Psoas muscle (tissue), 8 donors: ENCODE measurements around the gene MLLT3. TPM values are rescaled to one million over a fixed set of nuclear protein-coding genes. Genes with fewer than 3 reads are reported as not detected.
A peak's percentile ranks its signal among the peaks of the same experiment; 100 is the strongest.

Experiments
- ATAC-seq, 4 donors: fragments of 200-7000 bp; cut with Tn5 transposase; one replicate each; pipeline ENCODE4 v1.9.1; 2020; ENCODE audit warnings: moderate library complexity in 3 of 4, mild to moderate bottlenecking in 2 of 4
- DNase-seq, 2 donors: peaks; one replicate each; pipeline ENCODE4 v3.0.0-alpha.2; 2020
- H3K27ac ChIP-seq: fragments of 200-600 bp; one replicate; pipeline ENCODE4 v1.8.0; 2022
- H3K27me3 ChIP-seq, 3 donors: fragments of 200-600 bp in 1 of 3; one replicate each; pipeline versions ENCODE4 v1.6.1 to v1.8.0; 2013 to 2022; ENCODE audit warnings: low read length in 2 of 3, mild to moderate bottlenecking in 2 of 3, moderate library complexity in 1 of 3; ENCODE audit not compliant: insufficient read depth in 3 of 3
- H3K36me3 ChIP-seq, 2 donors: fragments of 200-600 bp in 1 of 2; one replicate each; pipeline versions ENCODE4 v1.6.1 to v1.8.0; 2013 to 2022; ENCODE audit warnings: low read depth in 1 of 2, mild to moderate bottlenecking in 1 of 2, moderate library complexity in 1 of 2; ENCODE audit not compliant: insufficient read depth in 1 of 2
- H3K4me1 ChIP-seq: fragments of 200-600 bp; one replicate; pipeline ENCODE4 v1.8.0; 2022
- H3K4me3 ChIP-seq: fragments of 200-600 bp; one replicate; pipeline ENCODE4 v1.8.0; 2022; ENCODE audit warnings: mild to moderate bottlenecking
- H3K9me3 ChIP-seq: fragments of 200-600 bp; one replicate; pipeline ENCODE4 v1.8.0; 2022
- WGBS, 3 donors: extraction: QIAGEN DNeasy Blood & Tissue Kit; methylation state at CpG; one replicate each; pipeline versions ENCODE4 v1.1.6 to v1.1.7; 2013; 5-methylcytosine and 5-hydroxymethylcytosine counted together
- intact Hi-C, 2 donors: fragments of 100-400 bp; cut with DNase I; formaldehyde crosslinking; loops; one replicate each; pipeline versions ENCODE4 v1.11.0 to v1.14.2; 2022
- polyA plus RNA-seq, 3 donors: library from polyadenylated mRNA; stranded (reverse); fragments of 200-250 nt; gene quantifications; one replicate each; pipeline ENCODE4 v1.2.3, GENCODE V29; 2013
- total RNA-seq, 4 donors: library from RNA; stranded (reverse); fragmentation: NEBNext Ultra II Directional in 2 of 4; extraction: Animal tissue kit (Norgen Biotek cat#: 25700) in 2 of 4; gene quantifications; one replicate each; pipeline versions ENCODE4 v1.2.1 to v1.2.4, GENCODE V29; 2021 to 2023
- TF ChIP-seq, protein P1 (sequence below): fragments of 200-600 bp; IDR thresholded peaks from one replicate; pipeline ENCODE4 v1.8.0; 2022; ENCODE audit warnings: antibody characterized with exemption
- donor health status: healthy with polysubstance abuse.
- donor health status: DM: no; HTN: no; CAD: no; lungs with moderate emphysema.
- donor health status: Bipolar disorder and iron deficiency.
- donor health status: healthy.
- donor health status: DM: yes; HTN: yes; CAD: no.
- donor health status: DM: no; HTN: no; CAD: no.
- donor health status: DM: no; HTN: no; CAD: no.
- donor health status: DM: yes; HTN: yes; CAD: no.

Gene MLLT3
- total and polyA plus RNA-seq, 7 donors = 1.2 to 9.8 (median 3.3) TPM

DNA sequence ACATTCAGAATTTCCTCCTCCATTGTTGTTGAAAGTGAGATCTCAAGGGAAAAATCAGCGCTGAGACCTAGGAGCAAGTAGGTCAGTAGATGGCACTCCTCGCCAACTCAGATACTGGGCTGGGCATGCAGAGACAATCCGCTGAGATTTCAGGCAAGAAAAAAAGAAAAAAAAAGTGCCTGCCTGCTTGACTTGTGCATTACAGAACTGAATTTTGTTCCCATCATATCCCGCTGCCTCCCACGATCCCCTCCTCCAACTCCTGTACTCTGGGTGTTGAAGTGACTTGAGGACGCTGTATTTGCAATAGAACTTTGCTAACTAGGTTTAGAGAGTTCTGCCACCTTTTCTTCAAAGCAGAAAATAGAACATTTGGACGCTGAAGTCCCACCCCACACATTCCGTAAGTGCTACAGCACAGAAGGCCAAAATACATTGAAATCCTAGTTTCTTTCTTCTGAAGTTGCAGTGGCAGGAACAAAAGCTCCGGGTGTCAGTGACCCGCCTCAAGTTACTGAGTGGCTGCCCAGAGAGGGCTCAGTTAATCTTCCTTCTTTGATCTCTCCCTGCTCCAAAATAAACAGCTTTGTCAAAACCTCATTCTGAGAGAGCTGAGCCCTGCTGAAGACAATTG lies 265.8 kb downstream of the MLLT3 start:
- no peaks in the 10 kb centered on the region for H3K27me3 ChIP-seq
- peak overlapping the region; percentile 24 for H3K27ac ChIP-seq
- intact Hi-C loops = loop anchor here (2.0 to 10.0 kb wide), 6 partner anchors 121 to 758 kb away; partner anchors contain the start of gene MLLT3 (in 2 of the 2)
- DNase-seq (peak; percentile 33 to 73), ATAC-seq (peak; percentile 77 to 88 (median 81))
- peaks cover 24% of the 10 kb centered on the region for H3K4me1 ChIP-seq
- TF ChIP-seq, protein P1, sequence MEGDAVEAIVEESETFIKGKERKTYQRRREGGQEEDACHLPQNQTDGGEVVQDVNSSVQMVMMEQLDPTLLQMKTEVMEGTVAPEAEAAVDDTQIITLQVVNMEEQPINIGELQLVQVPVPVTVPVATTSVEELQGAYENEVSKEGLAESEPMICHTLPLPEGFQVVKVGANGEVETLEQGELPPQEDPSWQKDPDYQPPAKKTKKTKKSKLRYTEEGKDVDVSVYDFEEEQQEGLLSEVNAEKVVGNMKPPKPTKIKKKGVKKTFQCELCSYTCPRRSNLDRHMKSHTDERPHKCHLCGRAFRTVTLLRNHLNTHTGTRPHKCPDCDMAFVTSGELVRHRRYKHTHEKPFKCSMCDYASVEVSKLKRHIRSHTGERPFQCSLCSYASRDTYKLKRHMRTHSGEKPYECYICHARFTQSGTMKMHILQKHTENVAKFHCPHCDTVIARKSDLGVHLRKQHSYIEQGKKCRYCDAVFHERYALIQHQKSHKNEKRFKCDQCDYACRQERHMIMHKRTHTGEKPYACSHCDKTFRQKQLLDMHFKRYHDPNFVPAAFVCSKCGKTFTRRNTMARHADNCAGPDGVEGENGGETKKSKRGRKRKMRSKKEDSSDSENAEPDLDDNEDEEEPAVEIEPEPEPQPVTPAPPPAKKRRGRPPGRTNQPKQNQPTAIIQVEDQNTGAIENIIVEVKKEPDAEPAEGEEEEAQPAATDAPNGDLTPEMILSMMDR = peak; percentile 65
- no peaks in the 10 kb centered on the region for H3K9me3 ChIP-seq
- H3K4me3 ChIP-seq = peak overlapping the region; percentile 51
- H3K36me3 ChIP-seq = no peaks in the 10 kb centered on the region
- 2 to 5% (median 3%) methylated on average over 10 of the region's 10 CpGs for WGBS, 3 donors

DNA sequence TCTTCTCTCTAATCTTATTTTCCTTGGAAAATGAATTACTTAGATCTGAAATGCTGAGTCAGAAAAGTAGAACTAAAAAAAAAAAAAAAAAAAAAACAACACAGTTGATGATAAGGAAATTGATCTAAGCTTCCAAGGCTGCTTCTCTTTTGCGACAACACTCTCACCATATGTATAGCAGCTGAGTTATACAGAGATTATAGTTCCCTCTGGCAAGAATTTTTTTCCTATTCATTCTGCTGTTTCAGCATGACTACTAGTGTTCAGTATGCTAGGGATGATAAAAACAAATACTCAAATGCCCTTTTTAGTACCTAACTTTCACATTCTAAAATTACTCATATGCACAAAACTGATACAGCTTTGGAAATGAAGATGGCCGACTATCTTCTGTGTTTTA lies 267.3 kb downstream of the MLLT3 start:
- ATAC-seq (no peak), DNase-seq (no peak)
- Histone ChIP-seq H3K36me3 (no peaks in the 10 kb centered on the region), H3K4me3 (no peak overlapping the region), H3K27me3 (no peaks in the 10 kb centered on the region), H3K9me3 (no peaks in the 10 kb centered on the region), H3K4me1 (peaks cover 24% of the 10 kb centered on the region), H3K27ac (no peak overlapping the region)
- intact Hi-C loops = loop anchor here (5.0 to 10.0 kb wide), 4 partner anchors 122 to 760 kb away; partner anchors contain the start of gene MLLT3 (in 1 of the 2)
- TF ChIP-seq, protein P1 = no peak
- WGBS, 3 donors = 73 to 77% (median 76%) methylated on average over 2 of the region's 2 CpGs

DNA sequence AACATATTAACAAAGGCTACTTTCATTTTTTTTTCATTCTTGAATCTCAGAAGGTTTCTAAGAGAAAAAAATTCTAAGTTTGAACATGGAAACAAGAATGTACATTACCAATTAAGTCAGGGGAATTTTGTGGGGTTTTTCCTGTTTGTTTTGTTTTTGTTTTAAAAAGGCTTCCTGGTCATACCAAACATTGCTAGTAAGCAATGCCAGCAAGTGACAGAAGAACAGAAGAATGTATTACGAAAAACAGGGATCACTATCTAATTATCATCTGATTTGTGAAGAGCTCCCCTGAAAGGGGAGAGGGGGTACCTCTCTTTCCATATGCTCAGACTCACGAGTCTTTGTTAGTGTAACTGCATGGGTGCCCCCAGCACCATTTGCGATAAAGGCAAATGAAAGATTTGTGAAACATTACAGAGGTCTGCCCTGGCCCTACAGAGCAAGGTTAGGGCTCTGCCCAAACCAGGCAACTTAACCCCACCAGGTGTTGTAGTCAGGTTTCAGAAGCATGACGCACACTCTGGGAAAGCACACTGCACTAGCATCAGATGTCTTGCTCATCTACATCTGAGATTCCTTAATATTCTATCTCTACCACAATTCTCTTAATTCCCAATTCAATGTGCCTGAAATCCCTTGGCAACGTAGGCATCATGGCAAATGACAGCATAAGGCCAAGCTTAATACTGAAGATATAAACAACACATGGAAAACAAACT lies 268.2 kb downstream of the MLLT3 start:
- no peak for DNase-seq
- no peaks in the 10 kb centered on the region for H3K27me3 ChIP-seq
- WGBS, 3 donors = 64 to 81% (median 69%) methylated on average over 5 of the region's 5 CpGs
- TF ChIP-seq, protein P1 = no peak
- peaks cover 24% of the 10 kb centered on the region for H3K4me1 ChIP-seq
- H3K9me3 ChIP-seq = no peaks in the 10 kb centered on the region
- H3K36me3 ChIP-seq = no peaks in the 10 kb centered on the region
- intact Hi-C loops = loop anchor here (5.0 to 10.0 kb wide), 3 partner anchors 271 to 761 kb away; partner anchors contain the start of gene MLLT3 (in 1 of the 2)
- H3K27ac ChIP-seq = no peak overlapping the region
- ATAC-seq = no peak
- no peak overlapping the region for H3K4me3 ChIP-seq

DNA sequence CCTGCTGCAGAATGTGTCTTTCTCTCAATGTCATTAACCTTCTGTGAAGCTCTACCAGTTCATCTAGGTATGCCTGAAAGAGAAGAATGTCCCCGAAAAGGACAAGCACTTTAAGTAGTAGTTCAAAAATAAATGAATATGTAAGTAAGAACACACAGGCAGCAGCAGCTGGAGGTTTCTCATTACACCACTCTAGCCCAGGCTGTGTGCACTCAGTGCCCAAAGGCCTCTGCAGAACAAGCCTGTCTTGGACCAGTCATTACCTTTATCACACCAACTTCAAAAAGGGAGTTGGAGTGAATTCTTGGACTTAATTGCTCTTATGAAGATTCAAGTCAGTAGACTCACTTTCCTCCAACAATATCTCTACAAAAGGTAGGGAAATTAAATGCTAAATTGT lies 268.8 kb downstream of the MLLT3 start:
- Histone ChIP-seq H3K27ac (no peak overlapping the region), H3K36me3 (no peaks in the 10 kb centered on the region), H3K4me3 (no peak overlapping the region), H3K9me3 (no peaks in the 10 kb centered on the region), H3K4me1 (peaks cover 24% of the 10 kb centered on the region), H3K27me3 (no peaks in the 10 kb centered on the region)
- intact Hi-C loops = loop anchor here (5.0 to 10.0 kb wide), 3 partner anchors 271 to 761 kb away; partner anchors contain the start of gene MLLT3 (in 1 of the 2)
- 39 to 50% (median 40%) methylated on average over 1 of the region's 1 CpG for WGBS, 3 donors
- TF ChIP-seq, protein P1 = no peak
- ATAC-seq = peak in 1 of 4 donors; percentile 44
- DNase-seq = no peak
